Activated B cell treated with CpG ODN at 0.5 μM for 24 hours (primary cell): ENCODE data around the gene ESYT2. TPM values are rescaled to one million over a fixed set of nuclear protein-coding genes. Genes with fewer than 3 reads are reported as not detected.

Experiments
- ATAC-seq: fragments of 200-7000 bp; cut with Tn5 transposase; one replicate; pipeline ENCODE4 v1.10.0; 2021; ENCODE audit warnings: low read depth, mild to moderate bottlenecking, moderate library complexity
- CTCF ChIA-PET: fragments of 350-600 bp; sonication (Branson Sonifier 250); formaldehyde crosslinking; loops from one replicate; lab custom pipeline; 2021; ENCODE audit warnings: antibody characterized with exemption; lab: Charles Lee
- POLR2A ChIA-PET: fragments of 350-600 bp; sonication (Branson Sonifier 250); formaldehyde crosslinking; loops from one replicate; lab custom pipeline; 2021; ENCODE audit warnings: antibody characterized with exemption; lab: Charles Lee
- DNase-seq: peaks from one replicate; pipeline ENCODE4 v3.0.0; 2022
- H3K27ac Mint-ChIP-seq: one replicate; pipeline ENCODE4 v1.8.0; 2020; ENCODE audit warnings: mixed read lengths
- H3K27me3 Mint-ChIP-seq: one replicate; pipeline ENCODE4 v1.8.0; 2021; ENCODE audit warnings: mixed read lengths
- H3K36me3 Mint-ChIP-seq: one replicate; pipeline ENCODE4 v1.8.0; 2021; ENCODE audit warnings: low read depth, mixed read lengths
- H3K4me1 Mint-ChIP-seq: one replicate; pipeline ENCODE4 v1.8.0; 2021; ENCODE audit warnings: mixed read lengths
- H3K4me3 Mint-ChIP-seq: one replicate; pipeline ENCODE4 v1.8.0; 2020; ENCODE audit warnings: mild to moderate bottlenecking, mixed read lengths
- H3K9me3 Mint-ChIP-seq: one replicate; pipeline ENCODE4 v1.8.0; 2020; ENCODE audit warnings: mixed read lengths
- CTCF ChIP-seq: fragments of 200-600 bp; IDR thresholded peaks from one replicate; pipeline ENCODE4 v1.8.0; 2022; ENCODE audit warnings: antibody characterized with exemption, mild to moderate bottlenecking
- intact Hi-C: fragments of 100-400 bp; cut with micrococcal nuclease; formaldehyde crosslinking; loops from one replicate; pipeline ENCODE4 v1.15.1; 2024
- total RNA-seq: library from RNA; stranded (reverse); gene quantifications from 2 replicates; pipeline ENCODE4 v1.2.3, GENCODE V29; 2022

Gene ESYT2
- total RNA-seq, 1 donor from 2014 or later = 21.3 TPM

GRCh38 chr7:158695056-158695455 lies 134.3 kb downstream of the ESYT2 start:
- ATAC-seq = no peak
- H3K4me3 Mint-ChIP-seq = no peak overlapping the region
- ChIA-PET CTCF (interaction anchor here (4.8 kb wide), 1 partner anchor 282 kb away, joined by 78 read pairs; no protein-coding TSS in a partner anchor), POLR2A (no interaction called here)
- peaks cover 9% of the 10 kb centered on the region for H3K4me1 Mint-ChIP-seq
- no peak for DNase-seq
- no peak for TF ChIP-seq CTCF
- intact Hi-C loops = no loop called here
- peaks cover 4% of the 10 kb centered on the region for H3K36me3 Mint-ChIP-seq
- H3K27me3 Mint-ChIP-seq = no peaks in the 10 kb centered on the region
- H3K9me3 Mint-ChIP-seq = no peaks in the 10 kb centered on the region
- H3K27ac Mint-ChIP-seq = no peak overlapping the region

- ChIA-PET POLR2A (no interaction called here), CTCF (interaction anchor here (4.8 kb wide), 1 partner anchor 282 kb away, joined by 78 read pairs; no protein-coding TSS in a partner anchor)
- H3K27me3 Mint-ChIP-seq = no peaks in the 10 kb centered on the region
- H3K9me3 Mint-ChIP-seq = no peaks in the 10 kb centered on the region
- ATAC-seq (no peak), DNase-seq (no peak)
- H3K4me3 Mint-ChIP-seq = no peak overlapping the region
- peaks cover 9% of the 10 kb centered on the region for H3K4me1 Mint-ChIP-seq
- intact Hi-C loops = no loop called here
- peaks cover 4% of the 10 kb centered on the region for H3K36me3 Mint-ChIP-seq
- no peak for TF ChIP-seq CTCF
- no peak overlapping the region for H3K27ac Mint-ChIP-seq
Measured at GRCh38 chr7:158694650-158695049, 134.7 kb downstream of the ESYT2 start.

- Mint-ChIP-seq H3K27ac (no peak overlapping the region), H3K9me3 (no peaks in the 10 kb centered on the region), H3K36me3 (peaks cover 13% of the 10 kb centered on the region), H3K27me3 (no peaks in the 10 kb centered on the region), H3K4me3 (no peak overlapping the region), H3K4me1 (no peaks in the 10 kb centered on the region)
- no peak for ATAC-seq
- no peak for TF ChIP-seq CTCF
- no peak for DNase-seq
- ChIA-PET POLR2A (no interaction called here), CTCF (no interaction called here)
- intact Hi-C loops = no loop called here
Measured at GRCh38 chr7:158689488-158689887, 139.8 kb downstream of the ESYT2 start.

GRCh38 chr7:158687406-158687805 lies 141.9 kb downstream of the ESYT2 start:
- H3K4me1 Mint-ChIP-seq = no peaks in the 10 kb centered on the region
- DNase-seq (no peak), ATAC-seq (no peak)
- ChIA-PET POLR2A (no interaction called here), CTCF (no interaction called here)
- H3K27me3 Mint-ChIP-seq = no peaks in the 10 kb centered on the region
- TF ChIP-seq CTCF = no peak
- intact Hi-C loops = no loop called here
- peaks cover 15% of the 10 kb centered on the region for H3K36me3 Mint-ChIP-seq
- H3K9me3 Mint-ChIP-seq = no peaks in the 10 kb centered on the region
- no peak overlapping the region for H3K4me3 Mint-ChIP-seq
- H3K27ac Mint-ChIP-seq = no peak overlapping the region

- no peak overlapping the region for H3K27ac Mint-ChIP-seq
- CTCF ChIA-PET = no interaction called here
- intact Hi-C loops = no loop called here
Measured at GRCh38 chr7:158685693-158686092, 143.6 kb downstream of the ESYT2 start.

More at GRCh38 chr7:158685693-158686092, 143.6 kb downstream of the ESYT2 start:
- no peaks in the 10 kb centered on the region for H3K4me1 Mint-ChIP-seq
- no peak for TF ChIP-seq CTCF
- ATAC-seq = no peak
- peaks cover 13% of the 10 kb centered on the region for H3K36me3 Mint-ChIP-seq
- POLR2A ChIA-PET = no interaction called here
- no peak for DNase-seq
- no peaks in the 10 kb centered on the region for H3K9me3 Mint-ChIP-seq
- no peak overlapping the region for H3K4me3 Mint-ChIP-seq
- no peaks in the 10 kb centered on the region for H3K27me3 Mint-ChIP-seq
